GM21529 (cell line): ENCODE measurements around the gene NSG2.
A peak's percentile ranks its signal among the peaks of the same experiment; 100 is the strongest.
"Not testable (repeated sequence)": the region's sequence is repeated elsewhere in the genome, so short reads cannot be mapped to it uniquely, and the experiment has no call there.

Source experiments
- ATAC-seq: cut with Tn5 transposase; IDR thresholded peaks from one replicate; pipeline ENCODE4 v1.9.1; 2021; ENCODE audit not compliant: unreplicated experiment

The NSG2 gene

GRCh38 chr5:174045470-174046025 lies at the start of gene NSG2:
Gene NSG2, plus strand, starts transcription at chr5:174045706. Its CDS starts 1,050 bp downstream, at chr5:174046756.
- ATAC-seq, result peak; percentile 95

GRCh38 chr5:173997331-173997730 lies 48.2 kb upstream of the NSG2 start:
- ATAC-seq, result no peak

DNA sequence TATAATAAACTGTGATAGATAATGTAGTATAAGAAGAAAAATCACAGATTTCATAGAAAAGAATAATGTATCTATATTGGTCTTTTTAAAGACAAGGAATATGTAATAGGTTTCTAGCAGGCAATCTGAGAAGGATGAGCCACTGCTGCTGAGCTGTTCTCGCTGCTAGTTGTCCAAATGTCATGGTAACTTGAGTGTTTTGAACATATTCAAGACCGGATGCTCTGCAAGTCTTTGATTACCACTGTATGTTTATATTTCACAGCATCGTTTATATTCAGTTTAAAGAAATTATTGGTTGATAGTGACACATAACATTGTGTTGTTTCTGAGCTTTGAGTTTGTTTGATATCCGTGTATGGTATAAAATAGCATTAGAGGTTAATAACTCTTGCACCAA lies 47.0 kb upstream of the NSG2 start:
- no peak for ATAC-seq

GRCh38 chr5:174000076-174000475 lies 45.4 kb upstream of the NSG2 start:
- no peak for ATAC-seq

- no peak for ATAC-seq
Observed at GRCh38 chr5:174003795-174004194, 41.7 kb upstream of the NSG2 start.

GRCh38 chr5:174008922-174009321 lies 36.6 kb upstream of the NSG2 start:
- no peak for ATAC-seq

- no peak for ATAC-seq
Observed at GRCh38 chr5:174010365-174010764, 35.1 kb upstream of the NSG2 start.

DNA sequence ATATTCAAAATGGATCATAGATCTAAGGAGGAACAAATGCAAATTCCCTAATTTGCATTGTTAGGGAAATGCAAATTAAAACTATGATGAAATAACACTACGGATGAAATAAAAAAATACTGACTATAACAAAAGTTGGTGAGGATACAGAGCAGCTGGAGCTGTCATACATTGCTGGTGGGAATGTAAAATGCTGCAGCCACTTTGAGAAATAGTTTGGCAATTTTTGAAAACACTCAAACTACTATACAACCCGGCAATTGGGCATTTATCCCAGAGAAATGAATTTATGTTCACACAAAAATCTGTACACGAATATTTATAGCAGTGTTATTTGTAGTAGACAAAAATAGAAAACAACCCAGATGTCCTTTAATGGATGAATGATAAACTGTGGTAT lies 34.1 kb upstream of the NSG2 start:
- ATAC-seq, result no peak

GRCh38 chr5:174020069-174020927 lies 25.2 kb upstream of the NSG2 start:
- not testable (repeated sequence) for ATAC-seq

DNA sequence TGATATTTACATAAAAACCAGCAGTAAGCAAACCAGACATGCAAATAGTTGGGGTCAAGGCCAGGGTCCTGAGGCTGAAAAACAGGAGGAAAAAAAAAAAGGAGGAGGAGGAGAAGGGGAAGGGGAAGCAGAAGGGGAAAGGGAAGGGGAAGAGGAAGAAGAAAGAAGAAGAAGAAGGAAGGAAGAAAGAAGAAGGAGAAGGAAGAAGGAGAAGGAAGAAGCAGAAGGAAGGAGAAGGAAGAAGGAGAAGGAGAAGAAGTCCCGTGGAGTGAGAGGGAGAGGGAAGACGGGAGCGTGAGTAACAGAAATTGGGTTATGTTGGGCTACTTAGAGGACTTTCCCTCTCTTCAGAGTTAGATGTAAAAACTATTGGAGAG lies 24.6 kb upstream of the NSG2 start:
- no peak for ATAC-seq

DNA sequence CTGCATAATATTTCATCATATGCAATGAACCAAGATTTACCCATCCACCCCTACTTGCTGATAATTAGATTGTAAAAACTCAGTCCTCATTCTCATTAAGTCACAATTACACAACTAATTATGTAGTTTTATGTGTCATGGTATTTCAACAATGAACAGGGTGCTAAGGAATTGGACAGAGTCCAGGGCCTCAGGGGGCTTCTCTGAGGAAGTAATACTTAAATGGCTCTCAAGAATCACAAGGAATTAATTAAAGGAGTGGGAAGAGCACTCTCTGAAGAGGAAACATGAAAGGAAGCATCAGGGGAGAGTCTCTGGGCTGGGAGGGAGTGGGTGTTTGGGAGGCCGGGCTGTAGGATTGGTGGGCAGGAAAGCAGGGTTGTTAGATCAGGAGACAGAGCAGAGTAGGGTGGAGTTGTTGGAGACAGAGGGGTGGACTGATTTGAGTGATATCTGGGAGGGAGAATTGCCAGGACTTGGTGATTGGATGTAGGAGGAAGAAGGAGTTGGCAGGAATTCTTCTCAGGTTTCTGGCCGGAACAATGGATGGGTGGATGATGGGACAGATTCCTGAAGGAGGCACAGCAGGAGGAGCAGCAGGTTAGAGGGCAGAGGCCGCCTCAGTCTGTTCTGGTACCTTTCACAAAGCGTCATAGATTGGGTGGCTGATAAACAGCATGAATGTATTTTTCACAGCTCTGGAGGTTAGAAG lies 23.0 kb upstream of the NSG2 start:
- ATAC-seq, result no peak

- no peak for ATAC-seq
Observed at GRCh38 chr5:174030286-174030685, 15.2 kb upstream of the NSG2 start.

- ATAC-seq, result no peak
Observed at GRCh38 chr5:174044466-174045254, 846 bp upstream of the NSG2 start.

- no peak for ATAC-seq
Observed at GRCh38 chr5:174046558-174046957, 1.1 kb downstream of the NSG2 start.

DNA sequence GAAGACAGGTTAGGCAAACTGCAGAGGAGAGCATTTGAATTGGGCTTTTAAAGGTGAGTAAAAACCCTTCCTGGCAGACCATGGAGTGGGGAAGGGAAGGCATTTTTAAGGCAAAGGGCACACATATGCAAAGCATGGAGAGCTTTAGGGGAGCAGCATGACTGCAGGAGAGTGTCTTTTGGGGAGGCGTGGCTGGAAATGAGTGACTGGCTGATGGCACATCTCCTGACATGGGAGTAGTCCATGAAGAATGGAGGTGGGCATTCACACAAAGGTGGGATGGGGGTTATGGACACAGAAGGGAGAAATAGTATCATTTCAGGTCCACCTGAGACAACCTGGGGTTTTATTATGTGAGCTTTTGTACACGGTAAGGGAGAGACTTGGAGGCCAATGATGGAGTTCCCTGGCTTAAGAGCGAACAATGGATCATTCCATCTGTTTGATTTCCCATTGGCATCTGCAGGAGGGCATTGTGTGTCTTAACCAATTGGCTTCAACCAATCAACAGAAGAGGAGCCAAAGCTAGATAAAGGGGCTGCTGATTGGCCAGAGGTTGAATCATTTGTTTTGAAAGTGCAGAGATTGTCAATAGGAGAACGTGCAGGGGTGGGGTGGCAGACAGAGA lies 2.1 kb downstream of the NSG2 start:
- ATAC-seq, result no peak

GRCh38 chr5:174052636-174053035 lies 7.1 kb downstream of the NSG2 start:
- ATAC-seq, result no peak

- ATAC-seq, result no peak
Observed at GRCh38 chr5:174053905-174054304, 8.4 kb downstream of the NSG2 start.

DNA sequence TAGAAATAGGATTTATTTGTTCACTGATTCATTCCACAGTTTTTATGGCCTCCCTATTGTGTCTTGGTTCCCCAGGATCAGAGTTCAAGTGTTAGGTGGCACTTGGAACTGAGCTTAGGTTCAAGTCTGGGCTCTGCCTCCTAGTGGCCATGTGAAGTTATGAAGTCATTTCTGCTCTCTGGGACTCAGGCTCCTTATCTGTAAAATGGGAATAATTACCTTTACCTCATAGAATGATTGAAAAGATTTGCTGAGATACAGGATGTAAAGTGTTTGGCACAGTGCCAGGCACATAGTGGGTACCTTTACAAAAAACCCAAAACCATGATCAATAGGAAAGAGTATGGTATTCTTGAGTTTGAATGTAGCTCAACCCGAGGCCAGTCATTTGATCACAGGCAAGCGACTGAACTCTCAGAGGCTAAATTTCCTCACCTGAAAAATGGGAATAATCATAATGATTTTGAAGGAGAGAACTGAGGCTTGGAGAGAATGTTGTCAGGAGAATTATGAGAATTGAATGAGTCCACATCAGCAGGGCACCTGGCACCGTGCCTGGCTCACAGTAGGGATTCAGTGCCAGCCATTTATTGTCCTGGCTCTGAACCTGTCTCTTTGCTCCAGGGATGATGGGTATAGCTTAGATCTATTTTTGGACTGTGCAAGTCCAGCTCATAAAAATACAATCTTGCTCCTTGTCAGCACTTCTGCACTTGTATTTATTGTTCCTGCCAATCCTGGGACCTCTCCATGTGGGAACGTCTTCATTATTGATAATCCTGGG lies 10.8 kb downstream of the NSG2 start:
- ATAC-seq, result no peak

DNA sequence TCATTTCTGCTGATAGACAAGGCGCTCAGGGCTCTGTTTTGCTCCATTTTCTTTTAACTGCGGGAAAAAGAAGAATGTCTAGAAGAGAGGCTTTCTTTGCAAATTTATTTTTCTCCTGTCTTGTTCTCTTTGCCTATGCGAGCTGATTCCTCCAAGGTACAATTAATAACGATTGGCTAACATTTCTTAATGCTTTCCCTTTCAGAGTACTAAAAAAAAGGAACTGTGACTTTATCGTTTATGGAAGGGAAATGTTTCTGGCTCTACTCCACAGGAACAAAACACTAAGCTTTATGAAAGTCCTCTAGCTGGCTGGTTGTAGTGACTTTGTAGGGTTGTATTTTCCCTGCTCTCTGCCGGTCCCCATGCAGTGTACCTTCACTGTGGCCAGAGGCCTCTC lies 11.7 kb downstream of the NSG2 start:
- ATAC-seq, result no peak
